MM.1S (cell line): ENCODE measurements around the gene YDJC.

Experiments
- CTCF ChIP-seq: fragments of 300-600 bp; sonication (generic); IDR thresholded peaks from 2 replicates; pipeline ENCODE4 v1.5.1; 2016; ENCODE audit warnings: antibody characterized with exemption, low read length, mixed read lengths
- EZH2phosphoT487 ChIP-seq: fragments of 300-600 bp; sonication (generic); IDR thresholded peaks from 2 replicates; pipeline ENCODE4 v1.6.1; 2018; ENCODE audit warnings: antibody characterized with exemption, low read length

GRCh38 chr22:21626073-21626734 lies 3.6 kb downstream of the YDJC start:
- TF ChIP-seq CTCF (no peak), EZH2phosphoT487 (no peak)
